ENCODE measurements around the gene SYT9. TPM values are rescaled to one million over a fixed set of nuclear protein-coding genes. Genes with fewer than 3 reads are reported as not detected.

Gene SYT9
- total RNA-seq, 2 donors from 2014 or later, result 0.05 to 0.07 TPM

DNA sequence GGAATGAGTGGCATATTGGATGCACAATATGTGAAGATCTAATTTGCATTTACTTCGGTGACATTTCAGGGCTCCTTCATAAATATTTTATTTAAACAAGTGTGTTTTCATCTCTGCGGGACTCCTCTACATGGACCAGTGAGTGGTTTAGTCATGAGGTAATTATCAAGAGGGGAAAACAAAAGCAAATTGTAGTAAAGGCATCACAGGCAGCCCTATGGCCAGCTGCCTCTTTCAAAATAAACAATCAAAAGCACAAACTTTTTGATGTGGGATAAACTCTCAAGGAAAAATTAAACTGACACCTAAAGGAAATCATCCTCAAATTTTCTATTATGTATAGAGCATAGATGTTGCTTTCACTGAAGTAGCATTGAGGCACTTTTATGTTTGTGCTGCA lies 6.0 kb downstream of the SYT9 start:
- Histone ChIP-seq H3K27me3 (peaks cover 9% of the 10 kb centered on the region), H3K4me3 (no peak overlapping the region), H3K27ac (no peak overlapping the region), H3K9ac (ENCODE audit: low read depth in 2 of 2, low read length in 2 of 2) (no peak overlapping the region), H3K4me1 (no peaks in the 10 kb centered on the region), H3K36me3 (no peaks in the 10 kb centered on the region), H3K9me3 (no peaks in the 10 kb centered on the region)
- TF ChIP-seq, protein P1, sequence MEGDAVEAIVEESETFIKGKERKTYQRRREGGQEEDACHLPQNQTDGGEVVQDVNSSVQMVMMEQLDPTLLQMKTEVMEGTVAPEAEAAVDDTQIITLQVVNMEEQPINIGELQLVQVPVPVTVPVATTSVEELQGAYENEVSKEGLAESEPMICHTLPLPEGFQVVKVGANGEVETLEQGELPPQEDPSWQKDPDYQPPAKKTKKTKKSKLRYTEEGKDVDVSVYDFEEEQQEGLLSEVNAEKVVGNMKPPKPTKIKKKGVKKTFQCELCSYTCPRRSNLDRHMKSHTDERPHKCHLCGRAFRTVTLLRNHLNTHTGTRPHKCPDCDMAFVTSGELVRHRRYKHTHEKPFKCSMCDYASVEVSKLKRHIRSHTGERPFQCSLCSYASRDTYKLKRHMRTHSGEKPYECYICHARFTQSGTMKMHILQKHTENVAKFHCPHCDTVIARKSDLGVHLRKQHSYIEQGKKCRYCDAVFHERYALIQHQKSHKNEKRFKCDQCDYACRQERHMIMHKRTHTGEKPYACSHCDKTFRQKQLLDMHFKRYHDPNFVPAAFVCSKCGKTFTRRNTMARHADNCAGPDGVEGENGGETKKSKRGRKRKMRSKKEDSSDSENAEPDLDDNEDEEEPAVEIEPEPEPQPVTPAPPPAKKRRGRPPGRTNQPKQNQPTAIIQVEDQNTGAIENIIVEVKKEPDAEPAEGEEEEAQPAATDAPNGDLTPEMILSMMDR (IDR thresholded peaks at IDR 0.05), result no peak
- intact Hi-C loops (cut with DNase I), result no loop called here
- no peak for DNase-seq

DNA sequence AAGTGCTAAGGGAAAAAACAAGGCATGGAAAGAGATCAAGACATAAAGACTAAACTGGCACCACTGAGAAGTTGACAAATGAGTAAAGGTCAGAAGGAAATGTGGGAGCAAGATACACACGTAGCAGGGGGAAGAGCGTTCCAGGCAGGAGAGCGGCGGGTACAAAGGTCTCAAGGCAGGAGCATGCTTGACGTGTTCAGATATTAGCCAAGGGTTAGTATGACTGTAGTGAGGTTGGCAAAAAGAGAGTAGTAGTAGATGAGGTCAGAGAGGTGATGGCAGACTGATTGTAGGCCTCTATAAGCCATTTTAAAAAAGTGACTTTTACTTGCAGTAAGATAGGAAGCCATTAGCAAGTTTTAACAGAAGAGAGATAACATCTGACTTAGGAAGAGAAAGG lies 9.9 kb downstream of the SYT9 start:
- Histone ChIP-seq H3K4me1 (no peaks in the 10 kb centered on the region), H3K27me3 (no peaks in the 10 kb centered on the region), H3K4me3 (no peak overlapping the region), H3K36me3 (no peaks in the 10 kb centered on the region), H3K9ac (ENCODE audit: low read depth in 2 of 2, low read length in 2 of 2) (no peak overlapping the region), H3K9me3 (no peaks in the 10 kb centered on the region), H3K27ac (no peak overlapping the region)
- DNase-seq, result no peak
- intact Hi-C loops (cut with DNase I), result no loop called here
- TF ChIP-seq, protein P1 (IDR thresholded peaks at IDR 0.05), result no peak

DNA sequence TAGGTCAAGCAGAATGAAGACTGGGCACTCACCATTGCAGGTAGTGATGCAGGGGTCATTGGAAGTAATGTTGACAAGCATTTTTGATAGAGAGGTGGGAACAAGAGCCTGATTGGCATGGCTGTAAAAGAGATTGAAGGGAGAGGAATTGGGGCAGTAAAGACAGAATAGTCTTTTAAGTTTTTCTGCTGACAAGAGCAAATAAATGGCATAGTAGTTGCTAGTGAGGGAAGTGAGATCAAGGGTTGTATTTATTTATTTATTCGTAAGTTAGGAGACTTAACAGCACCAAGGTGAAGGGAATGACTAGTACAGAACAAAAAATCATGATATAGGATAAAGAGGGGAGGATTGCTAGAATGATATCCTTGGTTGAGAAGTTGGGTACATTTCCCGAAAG lies 11.0 kb downstream of the SYT9 start:
- no peak overlapping the region for H3K9ac ChIP-seq (ENCODE audit: low read depth in 2 of 2, low read length in 2 of 2)
- intact Hi-C loops (cut with DNase I), result no loop called here

DNA sequence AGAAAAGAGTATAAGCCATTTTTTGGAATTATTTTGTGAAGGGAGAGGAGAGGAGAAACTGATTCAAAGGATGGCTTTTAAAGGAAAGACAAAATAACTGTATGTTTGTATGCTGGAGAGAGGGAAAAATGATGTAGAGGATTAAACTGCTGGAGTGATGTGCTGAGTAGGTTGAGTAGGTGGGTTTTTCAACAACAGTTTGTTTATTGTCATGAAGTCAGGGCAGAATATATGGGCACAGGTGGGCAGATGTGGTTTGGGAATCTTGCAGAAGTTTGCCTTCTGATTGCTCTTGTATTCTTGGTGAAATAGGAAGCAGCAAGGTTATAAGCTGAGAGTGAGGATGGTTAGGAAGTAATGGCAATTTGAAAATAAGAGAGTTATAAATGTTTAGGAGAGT lies 12.1 kb downstream of the SYT9 start:
- Histone ChIP-seq H3K9me3 (no peaks in the 10 kb centered on the region), H3K9ac (ENCODE audit: low read depth in 2 of 2, low read length in 2 of 2) (no peak overlapping the region), H3K27ac (no peak overlapping the region), H3K36me3 (no peaks in the 10 kb centered on the region), H3K4me1 (no peaks in the 10 kb centered on the region), H3K27me3 (no peaks in the 10 kb centered on the region), H3K4me3 (no peak overlapping the region)
- DNase-seq, result no peak
- intact Hi-C loops (cut with DNase I), result no loop called here
- TF ChIP-seq, protein P1 (IDR thresholded peaks at IDR 0.05), result no peak

More for the DNA sequence above, 11.0 kb downstream of the SYT9 start:
- DNase-seq, result no peak
- H3K9me3 ChIP-seq, result no peaks in the 10 kb centered on the region
- no peaks in the 10 kb centered on the region for H3K27me3 ChIP-seq
- H3K4me3 ChIP-seq, result no peak overlapping the region
- TF ChIP-seq, protein P1 (IDR thresholded peaks at IDR 0.05), result no peak
- H3K27ac ChIP-seq, result no peak overlapping the region
- H3K36me3 ChIP-seq, result no peaks in the 10 kb centered on the region
- H3K4me1 ChIP-seq, result no peaks in the 10 kb centered on the region

DNA sequence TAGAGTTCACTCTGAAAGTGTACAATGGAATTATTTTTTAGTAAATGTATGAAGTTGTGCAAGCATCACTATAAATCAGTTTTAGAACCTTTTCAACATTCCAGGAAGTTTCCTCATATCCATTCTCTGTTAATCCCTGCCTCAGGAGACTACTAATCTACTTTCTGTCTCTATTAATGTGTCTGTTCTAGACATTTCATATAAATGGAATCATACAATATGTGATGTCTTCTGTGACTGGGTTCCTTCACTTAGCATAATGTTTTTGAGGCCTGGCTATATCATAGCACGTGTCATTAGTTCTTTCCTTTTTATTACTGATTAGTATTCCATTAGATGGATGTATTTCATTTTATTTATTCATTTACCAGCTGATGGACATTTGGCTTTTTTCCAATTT lies 17.1 kb downstream of the SYT9 start:
- H3K4me1 ChIP-seq, result no peaks in the 10 kb centered on the region
- no peak overlapping the region for H3K9ac ChIP-seq (ENCODE audit: low read depth in 2 of 2, low read length in 2 of 2)
- H3K4me3 ChIP-seq, result no peak overlapping the region
- H3K27ac ChIP-seq, result no peak overlapping the region
- TF ChIP-seq, protein P1 (IDR thresholded peaks at IDR 0.05), result no peak
- intact Hi-C loops (cut with DNase I), result no loop called here
- no peaks in the 10 kb centered on the region for H3K36me3 ChIP-seq
- no peaks in the 10 kb centered on the region for H3K27me3 ChIP-seq
- H3K9me3 ChIP-seq, result no peaks in the 10 kb centered on the region
- DNase-seq, result no peak

All from colonic mucosa (tissue), 4 donors.